K562 (cell line): ENCODE data around the gene HDLBP.

Experiments used
- CHD1 ChIP-seq: fragments of 200-600 bp; sonication (generic); IDR thresholded peaks from one replicate; pipeline ENCODE4 v1.6.1; 2012; ENCODE audit warnings: mild to moderate bottlenecking, moderate library complexity, low read length, inconsistent platforms
- FOSL1 ChIP-seq: fragments of 200-800 bp; sonication (Bioruptor generic); conservative IDR thresholded peaks from 2 replicates; pipeline ENCODE4 v1.6.1; 2016; ENCODE audit warnings: missing genetic modification characterization, missing compliant biosample characterization
- NFE2 ChIP-seq: IDR thresholded peaks from 2 replicates; pipeline ENCODE4 v1.6.1; 2014; ENCODE audit warnings: antibody characterized with exemption, low read depth
- ZKSCAN8 ChIP-seq: fragments of 200-800 bp; sonication (Bioruptor generic); IDR thresholded peaks from 2 replicates; pipeline ENCODE4 v1.6.1; 2016; ENCODE audit warnings: missing genetic modification characterization, missing compliant biosample characterization
- ZNF347 ChIP-seq: fragments of 450-650 bp; formaldehyde crosslinking; IDR thresholded peaks from 2 replicates; pipeline ENCODE4 v1.4.0; 2020; ENCODE audit warnings: low read depth, mild to moderate bottlenecking, moderate library complexity
- TF ChIP-seq, protein P1 (sequence below): sonication (generic); formaldehyde crosslinking; IDR thresholded peaks from 2 replicates; pipeline ENCODE4 v1.8.0; 2022; ENCODE audit warnings: mild to moderate bottlenecking, missing genetic modification reagents
- TF ChIP-seq, protein P2 (sequence below), 2 experiments: fragments of 450-650 bp; formaldehyde crosslinking in 1 of 2; IDR thresholded peaks; 2 replicates each; pipeline versions ENCODE4 v1.4.0 to v1.6.1; 2014 to 2020; ENCODE audit warnings: mild to moderate bottlenecking in 2 of 2, borderline replicate concordance in 1 of 2, low read depth in 1 of 2
- TF ChIP-seq, protein P3 (sequence below), 3 experiments: IDR thresholded peaks in 2 of 3; conservative IDR thresholded peaks in 1 of 3; 2 replicates each; pipeline ENCODE4 v1.5.1; 2011 to 2012; ENCODE audit warnings: low read length in 3 of 3, mild to moderate bottlenecking in 3 of 3, control low read depth in 2 of 3, improper control_type of control experiment in 1 of 3, inconsistent platforms in 1 of 3, low read depth in 1 of 3, mixed read lengths in 1 of 3, moderate library complexity in 1 of 3; ENCODE audit not compliant: insufficient read depth in 2 of 3

- TF ChIP-seq CHD1 (no peak), ZNF347 (no peak), ZKSCAN8 (CRISPR knock-in tag) (no peak), FOSL1 (tag) (no peak), NFE2 (no peak)
- TF ChIP-seq, protein P1, sequence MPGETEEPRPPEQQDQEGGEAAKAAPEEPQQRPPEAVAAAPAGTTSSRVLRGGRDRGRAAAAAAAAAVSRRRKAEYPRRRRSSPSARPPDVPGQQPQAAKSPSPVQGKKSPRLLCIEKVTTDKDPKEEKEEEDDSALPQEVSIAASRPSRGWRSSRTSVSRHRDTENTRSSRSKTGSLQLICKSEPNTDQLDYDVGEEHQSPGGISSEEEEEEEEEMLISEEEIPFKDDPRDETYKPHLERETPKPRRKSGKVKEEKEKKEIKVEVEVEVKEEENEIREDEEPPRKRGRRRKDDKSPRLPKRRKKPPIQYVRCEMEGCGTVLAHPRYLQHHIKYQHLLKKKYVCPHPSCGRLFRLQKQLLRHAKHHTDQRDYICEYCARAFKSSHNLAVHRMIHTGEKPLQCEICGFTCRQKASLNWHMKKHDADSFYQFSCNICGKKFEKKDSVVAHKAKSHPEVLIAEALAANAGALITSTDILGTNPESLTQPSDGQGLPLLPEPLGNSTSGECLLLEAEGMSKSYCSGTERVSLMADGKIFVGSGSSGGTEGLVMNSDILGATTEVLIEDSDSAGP (CRISPR knock-in tag) = no peak
- TF ChIP-seq, protein P2, sequence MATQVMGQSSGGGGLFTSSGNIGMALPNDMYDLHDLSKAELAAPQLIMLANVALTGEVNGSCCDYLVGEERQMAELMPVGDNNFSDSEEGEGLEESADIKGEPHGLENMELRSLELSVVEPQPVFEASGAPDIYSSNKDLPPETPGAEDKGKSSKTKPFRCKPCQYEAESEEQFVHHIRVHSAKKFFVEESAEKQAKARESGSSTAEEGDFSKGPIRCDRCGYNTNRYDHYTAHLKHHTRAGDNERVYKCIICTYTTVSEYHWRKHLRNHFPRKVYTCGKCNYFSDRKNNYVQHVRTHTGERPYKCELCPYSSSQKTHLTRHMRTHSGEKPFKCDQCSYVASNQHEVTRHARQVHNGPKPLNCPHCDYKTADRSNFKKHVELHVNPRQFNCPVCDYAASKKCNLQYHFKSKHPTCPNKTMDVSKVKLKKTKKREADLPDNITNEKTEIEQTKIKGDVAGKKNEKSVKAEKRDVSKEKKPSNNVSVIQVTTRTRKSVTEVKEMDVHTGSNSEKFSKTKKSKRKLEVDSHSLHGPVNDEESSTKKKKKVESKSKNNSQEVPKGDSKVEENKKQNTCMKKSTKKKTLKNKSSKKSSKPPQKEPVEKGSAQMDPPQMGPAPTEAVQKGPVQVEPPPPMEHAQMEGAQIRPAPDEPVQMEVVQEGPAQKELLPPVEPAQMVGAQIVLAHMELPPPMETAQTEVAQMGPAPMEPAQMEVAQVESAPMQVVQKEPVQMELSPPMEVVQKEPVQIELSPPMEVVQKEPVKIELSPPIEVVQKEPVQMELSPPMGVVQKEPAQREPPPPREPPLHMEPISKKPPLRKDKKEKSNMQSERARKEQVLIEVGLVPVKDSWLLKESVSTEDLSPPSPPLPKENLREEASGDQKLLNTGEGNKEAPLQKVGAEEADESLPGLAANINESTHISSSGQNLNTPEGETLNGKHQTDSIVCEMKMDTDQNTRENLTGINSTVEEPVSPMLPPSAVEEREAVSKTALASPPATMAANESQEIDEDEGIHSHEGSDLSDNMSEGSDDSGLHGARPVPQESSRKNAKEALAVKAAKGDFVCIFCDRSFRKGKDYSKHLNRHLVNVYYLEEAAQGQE (IDR thresholded peaks at IDR 0.05; ENCODE audit: borderline replicate concordance) = no peak
- TF ChIP-seq, protein P2 (CRISPR knock-in tag; IDR thresholded peaks at IDR 0.05; ENCODE audit: low read depth) = no peak
- TF ChIP-seq, protein P3, sequence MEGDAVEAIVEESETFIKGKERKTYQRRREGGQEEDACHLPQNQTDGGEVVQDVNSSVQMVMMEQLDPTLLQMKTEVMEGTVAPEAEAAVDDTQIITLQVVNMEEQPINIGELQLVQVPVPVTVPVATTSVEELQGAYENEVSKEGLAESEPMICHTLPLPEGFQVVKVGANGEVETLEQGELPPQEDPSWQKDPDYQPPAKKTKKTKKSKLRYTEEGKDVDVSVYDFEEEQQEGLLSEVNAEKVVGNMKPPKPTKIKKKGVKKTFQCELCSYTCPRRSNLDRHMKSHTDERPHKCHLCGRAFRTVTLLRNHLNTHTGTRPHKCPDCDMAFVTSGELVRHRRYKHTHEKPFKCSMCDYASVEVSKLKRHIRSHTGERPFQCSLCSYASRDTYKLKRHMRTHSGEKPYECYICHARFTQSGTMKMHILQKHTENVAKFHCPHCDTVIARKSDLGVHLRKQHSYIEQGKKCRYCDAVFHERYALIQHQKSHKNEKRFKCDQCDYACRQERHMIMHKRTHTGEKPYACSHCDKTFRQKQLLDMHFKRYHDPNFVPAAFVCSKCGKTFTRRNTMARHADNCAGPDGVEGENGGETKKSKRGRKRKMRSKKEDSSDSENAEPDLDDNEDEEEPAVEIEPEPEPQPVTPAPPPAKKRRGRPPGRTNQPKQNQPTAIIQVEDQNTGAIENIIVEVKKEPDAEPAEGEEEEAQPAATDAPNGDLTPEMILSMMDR (IDR thresholded peaks at IDR 0.05 in 2 of 3, conservative IDR thresholded peaks at IDR 0.05 in 1 of 3; ENCODE audit: insufficient read depth in 2 of 3, low read depth in 1 of 3, low read length in 3 of 3) = no peak
These were observed 79.4 kb downstream of the HDLBP start for GRCh38 chr2:241235859-241236593.
